CD4-positive, alpha-beta T cell treated with Interleukin-17A for 4 hours (primary cell): ENCODE results near the gene SFSWAP.
"Not testable (repeated sequence)": the region's sequence is repeated elsewhere in the genome, so short reads cannot be mapped to it uniquely, and the experiment has no call there.

ENCODE experiments used
- DNase-seq: peaks from one replicate; pipeline ENCODE4 v3.0.0-alpha.2; 2020; ENCODE audit warnings: mixed read lengths

The SFSWAP gene

DNA sequence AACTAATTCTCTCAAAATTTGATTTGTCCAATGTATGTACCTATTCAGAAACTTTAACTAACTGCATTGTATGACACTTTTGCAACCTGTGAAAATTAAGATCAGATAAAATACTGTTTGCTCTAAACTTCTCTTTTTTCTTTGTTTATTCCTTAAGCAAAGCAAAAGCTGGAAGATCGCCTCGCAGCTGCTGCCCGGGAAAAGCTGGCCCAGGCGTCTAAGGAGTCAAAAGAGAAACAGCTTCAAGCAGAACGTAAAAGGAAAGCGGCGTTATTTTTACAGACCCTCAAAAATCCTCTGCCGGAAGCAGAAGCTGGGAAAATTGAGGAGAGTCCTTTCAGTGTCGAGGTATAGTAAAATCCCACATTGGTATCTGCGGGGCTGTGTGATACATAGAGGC is 55.1 kb downstream of the SFSWAP start:
- DNase-seq: no peak

DNA sequence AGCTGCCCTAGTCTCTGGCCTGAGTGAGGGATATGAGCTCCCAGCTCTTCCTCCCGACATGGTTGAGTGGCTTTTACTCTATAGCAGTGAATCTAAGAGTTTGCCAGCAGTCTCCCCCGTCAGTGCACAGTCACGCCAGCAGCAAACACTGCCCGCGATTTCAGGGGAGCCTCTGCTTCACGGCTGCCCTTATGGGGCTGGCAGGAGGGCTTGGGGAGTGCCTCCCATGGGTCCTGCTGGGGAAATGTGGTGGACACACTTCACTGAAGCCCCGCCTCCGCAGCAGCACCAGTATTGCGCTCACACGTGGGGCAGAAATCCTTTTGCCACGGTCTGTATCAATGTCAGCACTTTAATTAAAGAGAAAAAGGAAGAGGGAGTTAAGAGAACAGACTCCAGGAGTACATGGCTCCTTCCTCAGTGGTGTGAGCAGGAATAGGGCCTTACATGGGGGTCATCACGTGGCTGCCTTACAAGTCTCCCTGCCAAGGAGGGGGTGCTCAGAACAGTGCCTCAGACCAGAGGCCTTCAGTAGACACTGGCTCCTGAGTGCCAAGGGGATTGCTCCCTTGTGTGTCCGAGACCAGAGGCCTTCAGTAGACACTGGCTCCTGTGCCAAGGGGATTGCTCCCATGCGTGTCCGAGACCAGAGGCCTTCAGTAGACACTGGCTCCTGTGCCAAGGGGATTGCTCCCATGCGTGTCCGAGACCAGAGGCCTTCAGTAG is 55.7 kb downstream of the SFSWAP start:
- DNase-seq: no peak

DNA sequence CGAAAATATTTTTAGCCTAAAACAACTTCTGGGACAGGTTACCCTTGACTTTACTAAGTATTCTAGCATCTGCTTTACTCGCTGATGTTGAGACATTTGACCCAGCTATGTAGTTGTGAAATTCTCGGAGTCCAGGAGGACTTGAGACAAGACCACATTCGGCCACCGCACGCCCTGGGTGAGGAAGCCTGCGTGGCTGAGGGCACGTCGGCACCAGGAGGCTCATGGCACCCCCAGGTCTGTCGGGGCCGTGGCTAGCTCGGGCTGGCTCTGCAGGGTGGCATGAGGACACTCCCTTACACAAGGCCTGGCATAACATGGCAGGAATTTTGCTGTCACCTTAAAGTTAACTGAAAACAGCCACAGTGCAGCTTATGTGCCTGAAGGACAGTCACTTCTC is 59.2 kb downstream of the SFSWAP start:
- DNase-seq: no peak

DNA sequence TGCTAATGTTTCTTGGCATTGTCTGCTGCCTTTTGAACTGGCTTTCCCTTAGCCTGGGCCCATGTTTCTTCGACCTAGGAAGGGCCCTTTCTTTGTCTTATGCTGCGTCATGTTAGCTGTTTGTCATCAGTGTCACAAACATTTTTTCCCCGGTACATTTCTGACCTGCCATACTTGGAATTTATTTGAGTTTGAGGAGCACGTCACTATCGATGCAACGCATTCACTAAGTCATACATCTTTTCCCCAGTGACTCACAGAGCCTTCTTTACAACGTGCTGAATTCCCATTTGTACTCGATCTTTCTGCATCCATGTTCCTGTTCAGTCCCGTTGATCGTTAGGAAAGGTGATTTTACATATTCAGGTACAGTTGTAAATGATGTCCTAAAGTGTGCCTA is 61.1 kb downstream of the SFSWAP start:
- DNase-seq: no peak

DNA sequence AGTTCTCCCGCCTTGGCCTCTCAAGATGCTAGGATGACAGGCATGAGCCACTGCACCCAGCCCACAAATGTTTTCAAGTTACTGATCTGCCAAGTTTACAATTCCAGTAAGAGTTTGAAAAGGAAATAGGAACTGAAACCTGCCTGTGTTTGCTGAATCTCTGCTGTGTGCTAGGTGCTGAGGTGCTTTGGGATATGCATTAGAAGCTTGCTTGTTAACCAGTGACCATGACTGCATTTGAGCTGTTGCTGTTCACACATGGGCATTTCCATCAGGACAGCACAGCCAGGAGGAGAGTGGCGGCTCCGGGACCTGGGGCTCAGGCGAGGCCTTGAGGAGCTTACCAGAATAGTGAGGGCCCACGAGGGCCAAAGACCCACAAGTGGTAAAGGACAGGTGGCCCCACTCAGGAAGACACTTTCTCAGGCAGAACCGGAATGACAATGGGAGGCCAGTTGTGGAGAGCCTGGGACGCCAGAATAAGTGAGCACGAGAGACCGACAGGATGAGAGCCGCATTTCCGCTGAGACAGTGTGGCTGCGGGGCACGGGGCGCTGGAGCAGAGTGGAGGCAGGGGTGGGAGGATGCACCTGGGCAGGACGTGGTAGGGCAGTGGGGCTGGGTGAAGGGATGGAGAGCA is 62.8 kb downstream of the SFSWAP start:
- DNase-seq: peak; percentile 50

DNA sequence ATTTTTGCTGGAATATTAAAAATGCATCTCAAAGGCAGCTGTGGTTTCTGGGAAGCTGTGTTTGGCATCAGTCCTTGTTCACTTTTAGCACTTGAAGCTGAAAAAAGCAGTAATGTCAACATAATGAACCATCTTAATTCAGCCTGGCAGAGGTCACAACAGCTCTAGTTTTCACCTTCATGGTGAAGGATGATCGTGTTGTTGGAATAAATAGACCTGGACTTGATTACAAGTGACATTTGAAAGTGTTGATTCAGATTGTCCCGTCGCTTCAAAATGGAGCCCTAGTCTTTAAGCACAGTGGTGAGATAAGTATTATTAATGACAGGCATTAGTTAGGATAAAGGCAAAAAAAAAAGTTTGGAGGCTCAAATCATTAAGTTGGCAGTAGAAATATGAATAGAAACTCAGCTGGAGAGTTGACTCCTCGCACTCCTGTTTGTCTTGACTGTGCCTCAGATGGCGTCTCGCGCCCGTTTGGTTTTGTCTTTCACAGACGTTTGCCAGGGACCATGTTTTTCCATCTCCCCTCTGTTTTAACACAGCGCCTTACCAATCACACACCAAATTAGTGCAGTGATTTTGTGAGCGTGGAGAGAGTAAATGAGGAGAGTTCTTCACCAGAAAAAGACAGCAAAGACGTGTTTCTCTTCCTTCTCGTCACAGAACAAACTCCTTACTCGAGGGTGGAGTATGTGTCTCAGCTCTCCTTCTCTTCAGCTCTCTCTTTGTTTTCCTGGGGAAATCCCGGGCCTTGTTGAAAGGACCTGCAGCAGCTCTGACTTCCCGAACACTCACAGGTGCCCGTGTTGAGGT is 63.9 kb downstream of the SFSWAP start:
- DNase-seq: no peak

DNA sequence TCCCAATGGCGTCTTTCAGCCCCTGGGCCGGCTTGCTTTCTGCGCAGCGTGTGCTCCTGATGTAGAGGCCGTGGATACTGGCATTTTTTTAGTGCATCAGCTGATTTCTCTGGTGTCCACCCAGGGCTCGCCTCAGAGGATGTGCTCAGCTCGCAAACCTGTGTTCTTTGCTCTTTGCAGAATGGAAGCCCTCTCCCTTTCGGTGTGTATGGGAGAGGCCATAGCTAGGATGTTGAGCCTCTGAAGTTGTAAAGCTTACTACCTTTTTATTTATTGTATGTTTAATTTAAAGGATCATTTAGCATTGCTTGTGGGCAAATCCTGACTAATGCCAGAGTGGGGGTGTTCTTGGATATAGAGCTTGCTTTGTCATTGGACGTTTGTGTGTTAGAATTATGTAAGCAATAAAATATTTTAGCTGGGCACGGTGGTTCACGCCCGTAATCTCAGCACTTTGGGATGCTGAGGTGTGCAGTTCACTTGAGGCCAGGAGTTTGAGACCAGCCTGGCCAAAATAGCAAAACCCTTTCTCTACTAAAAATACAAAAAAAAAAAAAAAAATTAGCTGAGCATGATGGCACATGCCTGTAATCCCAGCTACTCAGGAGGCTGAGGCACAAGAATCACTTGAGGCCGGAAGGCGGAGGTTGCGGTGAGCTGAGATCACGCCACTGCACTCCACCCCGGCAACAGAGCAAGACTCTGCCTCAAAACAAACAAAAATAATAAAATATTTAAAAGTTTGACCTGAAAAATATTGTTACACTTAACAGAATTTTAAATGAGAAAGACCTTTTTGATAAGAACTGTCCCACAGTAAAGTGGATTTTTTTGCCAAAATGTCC is 64.7 kb downstream of the SFSWAP start:
- DNase-seq: no peak

DNA sequence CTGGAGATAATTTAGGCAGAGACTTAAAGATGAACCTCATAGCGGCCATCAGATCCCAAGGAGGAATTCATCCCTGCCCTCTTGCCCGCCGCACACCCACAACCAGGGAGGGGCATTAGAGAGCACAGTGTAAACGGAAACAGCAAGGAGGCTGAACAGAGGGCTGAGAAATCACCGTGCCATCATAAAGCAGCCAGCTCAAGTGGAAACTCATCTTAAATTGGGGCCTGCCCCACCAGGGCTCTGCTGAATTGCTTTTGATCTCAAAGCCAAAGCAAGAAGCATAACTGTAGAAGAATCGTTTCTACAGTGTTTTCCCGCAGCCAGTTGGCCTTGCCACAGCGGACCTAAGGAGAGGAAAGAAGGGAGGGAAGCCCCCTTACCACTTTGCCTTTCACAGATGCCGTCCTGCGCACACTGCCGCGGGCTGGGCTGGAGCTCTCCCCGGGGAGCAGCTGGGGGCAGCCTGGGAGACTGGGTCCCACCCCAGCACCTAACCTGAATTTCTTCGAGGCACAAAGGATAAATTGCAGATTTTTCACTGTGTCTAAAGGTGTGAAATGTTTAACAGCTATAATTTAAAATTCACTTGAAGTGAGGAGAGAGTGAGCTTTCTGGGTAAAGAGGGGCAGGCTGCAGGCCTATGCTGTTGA is 65.5 kb downstream of the SFSWAP start:
- no peak for DNase-seq

DNA sequence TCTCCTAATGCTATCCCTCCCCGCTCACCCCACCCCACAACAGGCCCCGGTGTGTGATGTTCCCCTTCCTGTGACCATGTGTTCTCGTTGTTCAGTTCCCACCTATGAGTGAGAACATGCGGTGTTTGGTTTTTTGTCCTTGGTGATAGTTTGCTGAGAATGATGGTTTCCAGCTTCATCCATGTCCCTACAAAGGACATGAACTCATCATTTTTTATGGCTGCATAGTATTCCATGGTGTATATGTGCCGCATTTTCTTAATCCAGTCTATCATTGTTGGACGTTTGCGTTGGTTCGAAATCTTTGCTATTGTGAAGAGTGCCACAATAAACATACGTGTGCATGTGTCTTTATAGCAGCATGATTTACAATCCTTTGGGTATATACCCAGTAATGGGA is 66.4 kb downstream of the SFSWAP start:
- not testable (repeated sequence) for DNase-seq

DNA sequence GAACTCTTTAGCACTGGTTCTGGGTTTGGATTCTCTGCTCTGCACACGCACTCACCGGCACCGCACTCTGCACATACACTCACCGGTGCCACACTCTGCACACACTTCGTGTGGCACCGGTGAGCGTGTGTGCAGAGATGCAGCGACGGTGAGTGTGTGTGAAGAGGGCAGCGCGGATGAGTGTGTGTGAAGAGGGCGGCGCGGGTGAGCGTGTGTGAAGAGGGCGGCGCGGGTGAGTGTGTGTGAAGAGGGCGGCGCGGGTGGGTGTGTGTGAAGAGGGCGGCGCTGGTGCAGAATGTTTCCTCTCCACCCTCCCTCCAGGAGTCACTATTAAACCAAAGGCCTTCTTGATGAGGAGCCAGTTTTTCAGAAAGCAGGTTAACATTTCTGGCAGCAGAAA is 68.1 kb downstream of the SFSWAP start:
- DNase-seq: no peak

DNA sequence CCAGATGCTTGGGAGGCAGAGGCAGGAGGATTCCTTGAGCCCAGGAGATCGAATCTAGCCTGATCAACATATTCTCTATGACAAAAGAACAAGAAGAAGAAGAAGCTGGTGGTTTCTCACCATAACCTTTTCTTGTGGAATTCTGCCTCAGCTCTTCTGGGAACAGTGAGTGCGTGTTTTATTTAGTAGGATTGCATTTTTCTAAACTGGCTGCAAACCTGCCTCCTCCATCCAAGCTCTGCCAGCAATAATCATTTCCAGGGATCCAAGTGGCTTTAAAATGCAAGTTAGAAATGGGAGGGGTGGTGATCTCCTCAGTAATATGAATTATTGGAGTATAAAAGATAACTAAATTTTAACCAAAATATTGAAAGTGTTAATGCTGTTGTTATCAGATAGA is 71.2 kb downstream of the SFSWAP start:
- DNase-seq: no peak

DNA sequence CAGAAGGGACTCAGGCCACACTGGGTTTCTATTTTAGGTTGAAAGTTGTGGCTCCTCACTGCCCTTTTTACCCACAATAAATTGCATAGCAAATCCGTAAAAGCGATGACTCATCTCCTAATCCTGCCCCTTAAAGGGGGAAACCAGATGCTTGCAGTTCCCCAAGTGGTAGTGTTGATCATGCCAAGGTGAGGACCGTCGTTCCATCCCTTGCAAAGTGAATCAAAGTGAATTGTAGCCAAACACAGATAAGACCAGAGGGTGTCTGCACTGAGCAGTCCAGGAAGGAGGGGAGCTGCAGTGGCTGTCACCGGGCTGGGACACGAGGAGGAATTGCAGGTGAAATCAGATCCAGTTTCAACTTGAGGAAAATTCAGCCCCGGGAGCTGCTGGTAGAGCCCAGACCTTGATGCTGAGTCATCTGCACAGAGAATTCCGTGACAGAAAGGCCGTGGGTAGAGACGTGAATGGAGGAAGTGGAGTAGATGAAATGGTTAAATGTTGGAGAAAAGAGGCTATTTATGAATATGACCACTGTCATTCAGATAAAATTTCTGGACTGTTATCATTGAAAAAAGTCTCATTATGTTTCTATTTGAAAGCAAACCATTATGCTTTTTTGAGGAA is 73.1 kb downstream of the SFSWAP start:
- DNase-seq: no peak

DNA sequence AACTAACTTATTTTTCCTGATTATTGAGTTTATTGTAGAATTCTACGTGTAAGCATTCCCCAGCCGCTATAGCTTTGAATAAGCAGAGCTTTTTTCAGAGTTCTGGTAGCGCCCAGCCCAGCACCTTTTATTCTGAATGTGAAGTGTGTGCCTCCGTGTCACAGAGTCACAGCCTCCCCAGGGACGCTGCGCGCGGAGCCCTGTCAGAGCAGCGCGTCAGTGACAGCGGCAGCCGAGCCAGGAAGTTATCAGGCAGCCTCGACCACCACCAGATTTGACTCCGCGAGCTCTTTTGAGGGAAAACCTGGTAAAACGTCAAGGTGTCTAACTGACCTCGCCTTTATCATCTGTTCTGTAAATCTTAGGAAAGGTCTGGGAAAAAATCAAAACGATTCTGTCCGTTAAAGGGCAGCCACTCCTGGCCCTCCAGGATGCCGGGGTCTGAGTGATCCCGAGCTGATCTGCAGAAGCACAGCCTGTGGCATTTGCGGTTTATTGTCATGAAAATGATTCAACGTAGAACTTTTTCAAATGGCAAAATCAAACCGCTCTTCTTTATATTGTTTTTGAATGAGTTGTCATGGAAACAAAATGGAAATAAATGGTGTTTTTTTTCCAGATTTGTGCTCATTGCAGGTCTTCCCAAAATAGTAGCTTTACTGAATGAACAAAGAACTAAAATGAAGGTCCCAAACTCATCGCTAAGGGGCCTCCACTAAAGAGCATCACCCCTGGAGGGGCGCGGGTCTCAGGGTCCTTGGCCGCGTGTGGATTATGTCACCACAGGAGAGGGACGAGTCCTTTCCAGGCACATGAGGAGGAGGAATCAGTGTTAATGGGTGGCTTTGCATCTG is 74.2 kb downstream of the SFSWAP start:
- DNase-seq: no peak

DNA sequence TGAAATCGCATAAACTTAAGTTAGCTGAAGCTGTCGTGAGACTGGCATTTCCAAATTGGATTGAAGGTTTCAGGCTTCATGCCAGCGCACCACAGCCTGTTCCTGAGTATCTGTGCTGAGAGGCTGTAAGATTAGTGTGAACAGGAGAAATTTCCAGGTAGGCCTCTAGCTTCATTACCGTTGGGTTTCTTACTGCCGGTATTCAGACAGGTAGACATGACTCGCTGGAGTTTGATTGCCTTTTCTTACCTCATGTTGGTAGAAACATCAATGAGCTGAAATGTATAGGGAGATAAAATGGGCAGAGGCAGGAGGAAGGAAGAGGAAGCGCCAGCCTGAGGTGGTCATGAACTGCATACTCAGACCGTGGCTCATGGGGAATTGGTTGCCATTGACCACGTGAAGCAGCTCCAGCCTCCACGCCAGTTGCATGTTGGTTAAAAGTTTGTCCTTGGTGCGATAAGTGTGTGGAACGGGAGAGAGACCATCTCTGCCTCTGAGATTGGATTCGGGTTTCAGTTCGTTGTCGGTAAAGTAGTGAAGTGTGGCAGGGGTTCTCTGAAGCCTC is 75.0 kb downstream of the SFSWAP start:
- DNase-seq: no peak

DNA sequence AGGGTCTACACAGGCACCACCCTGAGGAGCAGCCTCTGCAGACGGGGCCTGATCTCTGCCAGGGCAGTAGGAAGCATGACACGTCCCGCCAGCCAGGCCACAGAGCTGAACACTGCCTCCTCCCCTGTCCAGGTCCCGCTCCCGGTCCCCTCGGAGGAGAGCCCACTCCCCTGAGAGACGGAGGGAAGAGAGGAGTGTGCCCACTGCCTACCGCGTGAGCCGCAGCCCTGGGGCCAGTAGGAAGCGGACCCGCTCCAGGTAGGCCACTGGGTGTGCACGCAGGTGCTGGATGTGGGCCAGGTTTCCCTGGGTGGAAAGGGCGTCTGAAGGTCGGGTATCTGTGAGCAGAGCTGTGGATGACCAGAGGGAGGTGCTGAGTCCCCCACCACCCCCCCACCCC is 75.4 kb downstream of the SFSWAP start:
- no peak for DNase-seq

DNA sequence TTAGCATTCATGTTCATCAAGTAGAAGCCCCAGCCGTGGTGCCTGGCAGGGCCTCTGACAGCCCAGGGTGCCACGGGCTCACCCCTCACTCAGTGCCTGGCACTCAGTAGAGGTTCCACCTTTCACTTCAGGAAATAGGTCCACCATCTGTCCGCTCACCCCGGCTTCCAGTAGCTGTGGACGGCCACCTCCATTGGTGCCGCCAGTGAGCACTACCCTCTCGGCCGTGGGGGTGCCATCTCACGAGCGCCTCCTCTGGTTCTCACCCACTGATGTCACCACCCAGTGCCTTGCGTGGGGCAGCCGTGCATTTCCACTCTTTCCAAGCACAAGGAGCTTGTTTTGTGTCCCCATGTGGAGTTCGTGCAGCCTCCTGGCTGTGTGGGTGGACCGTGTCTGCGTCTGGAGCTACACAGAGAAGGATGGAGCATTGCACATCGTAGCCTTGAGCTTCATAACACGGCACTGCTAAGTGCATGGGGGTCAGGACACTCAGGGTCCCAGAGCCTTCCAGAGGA is 76.3 kb downstream of the SFSWAP start:
- DNase-seq: no peak

DNA sequence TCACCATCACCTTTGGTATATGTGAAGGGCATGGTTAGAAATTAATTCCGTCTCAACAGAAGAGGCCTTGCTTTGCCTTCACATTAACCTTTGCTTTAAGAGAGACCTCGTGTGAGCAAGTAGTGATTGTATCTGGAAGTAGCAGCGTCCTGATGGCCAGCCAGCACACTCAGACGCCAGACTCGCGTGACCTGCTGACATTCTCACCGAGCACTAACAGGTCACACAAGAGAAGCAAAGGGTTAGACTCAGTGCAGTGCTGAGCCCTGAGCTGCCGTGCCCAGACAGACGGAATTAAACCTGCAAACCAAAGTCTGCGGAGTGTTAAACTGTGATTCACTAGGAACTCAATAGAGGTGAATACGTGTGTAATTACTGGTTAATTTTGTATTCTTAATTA is 77.2 kb downstream of the SFSWAP start:
- no peak for DNase-seq

DNA sequence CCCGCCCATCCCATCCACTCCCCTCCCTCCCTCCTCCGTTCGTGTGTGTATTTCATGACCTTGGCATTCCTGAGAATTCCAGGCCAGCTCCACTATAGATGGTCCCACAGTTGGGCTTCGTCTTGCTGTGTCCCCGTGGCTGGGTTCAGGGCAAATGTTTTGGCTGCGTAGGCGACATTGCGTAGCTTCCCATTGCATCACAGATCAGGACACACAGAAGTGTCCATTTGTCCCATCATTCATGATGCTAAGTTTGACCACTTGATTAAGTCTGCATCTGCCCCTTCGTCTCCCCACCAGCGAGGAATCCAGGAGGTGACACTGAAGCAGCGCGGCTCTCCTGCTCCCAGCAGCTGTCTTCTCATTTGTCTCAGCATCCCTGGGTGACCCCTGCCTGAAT is 78.7 kb downstream of the SFSWAP start:
- DNase-seq: no peak

DNA sequence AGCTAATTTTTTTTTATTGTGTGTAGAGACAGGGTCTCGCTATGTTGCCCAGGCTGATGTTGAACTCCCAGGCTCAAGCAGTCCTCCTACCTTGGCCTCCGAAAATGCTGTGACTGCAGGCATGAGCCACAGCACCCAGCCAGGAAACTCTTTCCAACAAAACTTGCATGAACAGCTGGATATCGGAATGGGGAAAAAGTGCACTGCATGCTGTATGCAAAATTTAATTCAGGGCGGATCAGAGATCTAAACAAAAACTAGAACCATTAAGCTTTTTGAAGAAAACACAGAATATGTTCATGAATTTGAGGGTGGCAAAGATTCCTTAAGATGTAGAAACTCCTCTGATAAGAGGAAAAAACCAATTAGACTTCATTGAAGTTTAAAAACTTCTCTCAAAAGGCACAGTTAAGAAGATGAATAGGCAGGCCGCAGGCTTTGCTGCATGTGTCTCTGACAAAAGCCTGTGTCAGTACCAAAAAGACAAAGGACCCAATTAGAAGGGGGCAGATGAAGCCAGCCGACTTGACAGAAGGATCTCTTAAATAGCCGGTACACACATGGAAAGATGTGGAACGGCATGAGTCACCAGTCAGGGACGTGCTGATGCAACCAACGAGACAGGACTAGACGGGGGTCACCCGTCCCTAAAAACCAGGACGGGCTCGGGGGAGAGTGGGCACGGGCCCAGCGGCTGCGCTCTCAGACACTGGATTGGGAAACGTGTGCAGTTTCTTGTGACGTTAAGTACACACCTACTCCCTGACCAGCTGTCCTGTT is 82.5 kb downstream of the SFSWAP start:
- no peak for DNase-seq

DNA sequence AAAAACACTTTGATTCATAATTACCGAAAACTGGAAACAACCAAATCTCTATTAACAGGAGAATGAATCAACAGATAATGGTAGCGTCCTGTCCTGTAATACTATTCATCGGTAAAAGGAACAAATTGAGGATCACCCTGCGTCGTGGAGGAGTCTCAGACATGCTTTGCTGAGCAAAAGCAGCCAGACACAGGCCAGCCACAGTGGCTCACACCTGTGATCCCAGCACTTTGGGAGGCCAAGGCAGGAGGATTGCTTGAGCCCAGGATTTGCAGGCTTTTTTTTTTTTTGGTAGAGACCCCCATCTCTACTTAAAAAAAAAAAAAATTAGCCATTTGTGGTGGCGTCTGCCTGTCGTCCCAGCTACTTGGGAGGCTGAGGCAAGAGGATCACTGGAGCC is 83.2 kb downstream of the SFSWAP start:
- DNase-seq: no peak
